ENCODE data around the gene FFAR1.

Gene FFAR1, protein sequence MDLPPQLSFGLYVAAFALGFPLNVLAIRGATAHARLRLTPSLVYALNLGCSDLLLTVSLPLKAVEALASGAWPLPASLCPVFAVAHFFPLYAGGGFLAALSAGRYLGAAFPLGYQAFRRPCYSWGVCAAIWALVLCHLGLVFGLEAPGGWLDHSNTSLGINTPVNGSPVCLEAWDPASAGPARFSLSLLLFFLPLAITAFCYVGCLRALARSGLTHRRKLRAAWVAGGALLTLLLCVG (N-terminal part only)

DNA sequence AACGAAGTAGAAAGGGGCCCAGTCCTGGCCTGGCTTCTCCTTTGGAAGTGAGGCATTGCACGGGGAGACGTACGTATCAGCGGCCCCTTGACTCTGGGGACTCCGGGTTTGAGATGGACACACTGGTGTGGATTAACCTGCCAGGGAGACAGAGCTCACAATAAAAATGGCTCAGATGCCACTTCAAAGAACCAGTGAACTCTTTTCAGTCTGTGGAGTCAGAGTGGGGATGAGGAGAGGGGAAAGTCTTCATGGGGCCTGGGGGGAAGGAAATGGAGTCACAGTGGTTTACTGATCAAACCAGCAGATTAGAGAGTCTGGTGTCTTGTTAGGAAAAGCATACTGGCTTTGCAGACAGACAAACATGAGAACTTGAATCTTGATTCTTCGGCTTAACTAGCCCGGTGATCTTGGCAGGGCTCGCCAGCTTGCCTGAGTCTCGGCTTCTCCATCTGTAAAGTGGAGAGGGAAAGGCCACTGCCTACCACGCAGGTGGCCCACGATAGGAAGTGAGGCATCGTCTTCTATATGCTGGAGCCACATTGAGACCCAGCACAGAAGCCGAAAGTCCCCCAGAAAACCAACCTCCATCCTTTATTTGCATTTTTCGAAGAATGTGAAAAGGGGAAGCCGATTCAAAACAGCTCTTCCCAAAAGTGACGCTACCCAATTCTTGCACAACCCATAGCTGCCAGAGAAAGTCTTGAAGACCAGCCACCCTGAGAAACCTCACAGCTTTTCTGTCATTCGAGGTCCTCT, at the start of gene FFAR1:
Gene FFAR1 (plus strand): TSS at position 732 of the 759 bp plus-strand sequence. CDS start 3,650 bp downstream, outside the sequence.
- DNase-seq, result no peak

DNA sequence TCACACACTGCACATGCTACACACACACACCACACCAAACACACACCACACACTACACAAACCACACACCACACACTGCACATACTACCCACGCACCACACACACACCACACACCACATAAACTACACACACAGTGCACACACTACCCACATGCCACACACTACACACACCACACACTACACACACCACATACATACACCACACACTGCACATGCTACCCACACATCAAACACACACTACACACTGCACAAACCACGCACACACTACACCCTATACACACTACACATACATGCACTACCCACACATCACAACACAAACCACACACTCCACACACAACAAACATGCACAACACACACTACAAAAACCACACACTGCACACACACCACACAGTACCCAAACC, 49.8 kb upstream of the FFAR1 start:
- no peak for DNase-seq

DNA sequence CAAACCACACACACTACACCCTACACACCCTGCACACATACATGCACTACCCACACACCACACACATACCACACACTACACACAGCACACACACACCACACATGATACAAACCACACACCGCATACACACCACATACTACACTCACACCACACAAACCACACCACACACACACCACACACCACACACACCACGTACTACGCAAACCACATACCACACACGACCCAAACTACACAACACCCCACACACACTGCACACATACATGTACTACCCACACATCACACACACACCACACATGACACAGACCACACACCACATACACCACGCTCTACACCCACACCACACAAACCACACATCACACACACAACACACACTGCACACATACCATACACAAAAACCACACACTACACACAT, 49.1 kb upstream of the FFAR1 start:
- no peak for DNase-seq

DNA sequence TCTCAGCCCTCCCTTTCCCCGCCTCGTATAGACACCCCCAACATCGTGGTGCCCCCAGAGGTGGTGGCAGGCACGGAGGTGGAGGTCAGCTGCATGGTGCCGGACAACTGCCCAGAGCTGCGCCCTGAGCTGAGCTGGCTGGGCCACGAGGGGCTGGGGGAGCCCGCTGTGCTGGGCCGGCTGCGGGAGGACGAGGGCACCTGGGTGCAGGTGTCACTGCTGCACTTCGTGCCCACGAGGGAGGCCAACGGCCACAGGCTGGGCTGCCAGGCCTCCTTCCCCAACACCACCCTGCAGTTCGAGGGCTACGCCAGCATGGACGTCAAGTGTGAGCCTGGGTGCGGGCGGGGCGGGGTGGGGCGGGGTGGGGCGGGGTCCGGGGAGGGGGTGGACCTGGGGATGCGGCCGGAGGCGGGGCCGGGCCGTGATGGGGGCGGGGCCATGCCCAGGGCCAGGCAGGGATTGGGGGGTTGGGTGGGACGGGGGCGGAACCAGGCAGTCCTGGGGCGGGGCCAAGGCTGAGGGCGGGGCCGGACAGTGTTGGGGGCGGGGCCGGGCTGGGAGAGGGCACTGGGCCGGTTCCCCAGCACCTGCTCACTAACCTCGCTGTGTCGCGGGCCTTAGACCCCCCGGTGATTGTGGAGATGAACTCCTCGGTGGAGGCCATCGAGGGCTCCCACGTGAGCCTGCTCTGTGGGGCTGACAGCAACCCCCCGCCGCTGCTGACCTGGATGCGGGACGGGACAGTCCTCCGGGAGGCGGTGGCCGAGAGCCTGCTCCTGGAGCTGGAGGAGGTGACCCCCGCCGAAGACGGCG, 48.0 kb upstream of the FFAR1 start:
- DNase-seq, result no peak

DNA sequence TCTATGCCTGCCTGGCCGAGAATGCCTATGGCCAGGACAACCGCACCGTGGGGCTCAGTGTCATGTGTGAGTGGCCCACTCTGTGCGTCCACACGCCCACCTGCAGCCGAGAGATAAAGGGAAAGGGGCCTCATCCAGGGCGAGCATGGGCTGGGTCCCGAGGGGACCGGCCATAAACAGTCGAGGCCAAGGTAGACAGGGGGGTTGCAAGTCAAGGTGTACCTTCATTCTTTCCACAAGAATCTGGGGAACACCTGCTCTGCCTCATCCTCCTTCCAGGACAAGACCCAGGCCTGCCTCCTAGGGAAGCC, 47.4 kb upstream of the FFAR1 start:
- no peak for DNase-seq

- no peak for DNase-seq
Observed at GRCh38 chr19:35301961-35302360, 45.7 kb upstream of the FFAR1 start.

GRCh38 chr19:35302446-35302845, 45.3 kb upstream of the FFAR1 start:
- DNase-seq, result no peak

- no peak for DNase-seq
Observed at GRCh38 chr19:35303357-35303915, 44.3 kb upstream of the FFAR1 start.

GRCh38 chr19:35304036-35304435, 43.7 kb upstream of the FFAR1 start:
- no peak for DNase-seq

DNA sequence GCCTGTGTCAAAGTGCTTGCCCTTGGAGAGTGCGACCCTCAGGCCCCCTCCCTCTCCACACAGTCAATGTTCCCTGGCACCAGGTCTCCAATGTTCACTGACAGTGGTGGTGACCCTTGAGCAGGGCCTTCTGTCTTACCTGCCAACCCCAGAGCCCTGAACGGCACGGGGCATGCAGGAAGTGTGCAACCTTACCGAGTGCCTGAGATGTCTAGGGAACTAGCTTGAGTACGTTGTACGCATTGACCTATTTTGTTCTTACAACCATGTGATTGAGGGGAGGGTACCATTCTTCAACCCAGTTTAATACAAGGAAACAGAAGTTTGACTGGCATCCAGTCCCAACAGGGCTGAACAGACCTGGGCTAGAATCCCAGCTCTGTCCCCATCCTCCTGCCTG, 42.5 kb upstream of the FFAR1 start:
- no peak for DNase-seq

DNA sequence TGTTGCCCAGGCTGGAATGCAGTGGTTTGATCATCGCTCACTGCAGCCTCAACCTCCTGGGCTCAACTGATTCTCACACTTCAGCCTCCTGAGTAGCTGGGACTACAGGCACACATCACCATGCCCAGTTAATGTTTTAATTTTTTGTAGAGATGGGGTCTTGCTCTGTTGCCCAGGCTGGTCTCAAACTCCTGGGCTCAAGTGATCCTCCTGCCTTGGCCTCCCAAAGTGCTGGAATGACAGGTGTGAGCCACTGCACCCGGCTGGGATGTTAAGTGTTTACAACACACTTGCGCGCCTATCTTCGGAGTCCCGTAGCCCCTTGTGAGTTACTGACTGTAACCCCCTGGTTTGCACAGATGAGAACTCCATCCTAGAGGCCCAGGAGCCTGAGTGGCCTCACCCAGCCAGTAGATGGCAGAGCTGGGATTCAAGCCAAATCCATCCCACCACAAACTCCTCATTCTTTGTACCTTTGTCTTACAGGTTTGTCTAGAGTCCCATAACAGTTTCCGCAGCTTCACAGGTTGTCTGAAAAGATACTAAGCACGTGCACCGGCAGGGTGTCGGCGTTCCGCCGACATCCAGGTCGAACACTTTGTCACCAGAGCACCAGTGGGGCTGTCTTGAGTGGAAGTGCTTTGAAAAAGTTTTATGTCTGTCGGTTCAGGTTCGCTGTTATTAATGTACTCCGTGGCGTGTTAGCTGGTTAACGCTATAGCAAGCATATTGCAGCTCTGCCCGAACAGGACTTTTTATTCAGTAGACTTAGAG, 41.0 kb upstream of the FFAR1 start:
- DNase-seq, result no peak

- DNase-seq, result no peak
Observed at GRCh38 chr19:35307931-35308330, 39.8 kb upstream of the FFAR1 start.

DNA sequence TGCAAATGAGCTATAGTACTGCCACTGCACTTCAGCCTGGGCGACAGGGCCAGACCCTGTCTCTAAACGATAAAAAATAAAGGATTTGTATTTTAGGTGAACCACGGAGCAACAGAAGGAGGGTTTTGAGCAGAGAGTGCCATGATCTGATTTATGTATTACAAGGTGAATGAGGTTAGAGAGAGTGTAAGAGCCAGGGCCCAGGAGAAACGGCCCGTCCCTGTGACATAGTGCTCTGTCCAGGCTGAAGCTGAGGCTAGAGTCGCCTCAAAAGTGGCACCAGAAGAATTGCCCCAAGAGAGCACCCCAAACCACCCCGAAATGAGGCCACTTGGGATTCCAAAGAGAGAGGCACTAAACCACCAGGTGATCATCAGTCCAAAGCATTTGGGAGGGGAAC, 38.8 kb upstream of the FFAR1 start:
- no peak for DNase-seq

GRCh38 chr19:35309481-35310279, 38.0 kb upstream of the FFAR1 start:
- no peak for DNase-seq

DNA sequence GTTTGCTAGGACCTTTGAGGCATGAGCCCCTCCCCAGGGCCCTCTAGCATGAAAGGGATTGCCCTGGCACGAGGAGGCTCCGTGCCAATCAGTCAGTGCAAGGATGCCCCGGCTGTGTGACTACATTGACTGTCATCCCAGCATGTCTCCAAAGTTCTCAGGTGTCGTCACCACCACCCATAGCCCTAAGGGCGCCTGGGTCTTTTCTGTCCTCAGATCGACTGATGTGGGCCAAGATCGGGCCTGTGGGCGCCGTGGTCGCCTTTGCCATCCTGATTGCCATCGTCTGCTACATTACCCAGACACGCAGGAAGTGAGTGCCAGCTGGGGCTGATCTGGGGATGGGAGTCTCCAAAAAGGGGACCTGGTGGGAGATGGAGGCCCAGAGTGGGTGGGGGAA, 37.4 kb upstream of the FFAR1 start:
- no peak for DNase-seq

DNA sequence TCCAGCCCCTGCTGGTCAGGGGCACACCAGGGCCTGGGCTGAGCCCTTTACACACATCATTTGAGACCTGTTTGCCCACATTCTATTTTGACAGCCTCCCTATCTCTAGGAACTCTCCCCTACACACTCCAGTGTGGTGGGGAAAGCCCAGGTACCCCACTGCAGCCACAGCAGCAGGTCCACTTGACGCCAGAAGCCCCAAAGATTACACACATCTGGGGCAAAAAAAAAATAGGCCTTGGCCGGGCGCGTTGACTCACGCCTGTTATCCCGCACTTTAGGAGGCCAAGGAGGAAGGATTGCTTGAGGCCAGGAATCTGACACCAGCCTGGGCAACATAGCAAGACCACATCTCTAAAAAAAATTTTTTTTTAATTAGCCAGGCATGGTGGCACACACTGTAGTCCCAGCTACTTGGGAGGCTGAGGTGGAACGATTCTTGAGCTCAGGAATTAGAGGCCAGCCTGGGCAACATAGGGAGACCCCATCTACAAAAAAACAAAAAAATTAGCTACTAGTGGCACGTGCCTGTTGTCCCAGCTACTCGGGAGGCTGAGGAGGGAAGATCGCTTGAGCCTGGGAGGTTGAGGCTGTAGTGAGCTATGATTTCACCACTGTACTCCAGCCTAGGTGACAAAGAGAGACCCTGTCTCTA, 36.8 kb upstream of the FFAR1 start:
- no peak for DNase-seq

- DNase-seq, result no peak
Observed at GRCh38 chr19:35311901-35312665, 35.6 kb upstream of the FFAR1 start.

- no peak for DNase-seq
Observed at GRCh38 chr19:35313587-35313986, 34.1 kb upstream of the FFAR1 start.

- DNase-seq, result no peak
Observed at GRCh38 chr19:35314031-35314430, 33.7 kb upstream of the FFAR1 start.

DNA sequence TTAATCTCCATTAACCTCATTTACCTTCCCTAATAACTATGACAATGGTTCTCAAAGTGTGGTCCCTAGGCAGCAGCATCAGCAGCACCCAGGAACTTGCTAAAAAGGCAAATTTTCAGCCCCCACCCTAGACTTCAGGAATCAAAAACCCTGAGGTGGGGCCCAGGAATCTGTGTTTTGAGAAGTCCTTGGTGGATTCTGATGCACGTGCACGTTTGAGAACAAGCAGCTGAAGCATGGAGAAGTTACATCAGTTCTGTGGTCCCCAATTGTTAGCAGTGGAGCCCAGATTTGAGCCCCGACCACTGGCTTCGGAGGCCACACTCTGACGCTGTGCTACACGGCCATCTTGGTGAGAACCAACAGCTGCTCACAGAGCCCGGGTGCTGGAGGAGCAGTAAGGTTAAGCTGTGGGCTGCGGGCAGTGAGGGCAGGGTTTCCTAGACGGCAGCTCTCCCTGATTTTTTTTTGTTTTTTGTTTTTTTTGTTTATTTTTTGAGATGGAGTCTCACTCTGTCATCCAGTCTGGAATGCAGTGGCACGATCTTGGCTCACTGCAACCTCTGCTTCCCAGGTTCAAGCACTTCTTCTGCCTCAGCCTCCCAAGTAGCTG, 32.7 kb upstream of the FFAR1 start:
- no peak for DNase-seq

Data from cerebellar nuclear complex (tissue), 1 donor.